DMS153 (cell line): ENCODE measurements around the gene MOCS1.

Source experiments
- DNase-seq: peaks from one replicate; lab custom pipeline; 2025; lab: John Stamatoyannopoulos, UW

MOCS1 gene

DNA sequence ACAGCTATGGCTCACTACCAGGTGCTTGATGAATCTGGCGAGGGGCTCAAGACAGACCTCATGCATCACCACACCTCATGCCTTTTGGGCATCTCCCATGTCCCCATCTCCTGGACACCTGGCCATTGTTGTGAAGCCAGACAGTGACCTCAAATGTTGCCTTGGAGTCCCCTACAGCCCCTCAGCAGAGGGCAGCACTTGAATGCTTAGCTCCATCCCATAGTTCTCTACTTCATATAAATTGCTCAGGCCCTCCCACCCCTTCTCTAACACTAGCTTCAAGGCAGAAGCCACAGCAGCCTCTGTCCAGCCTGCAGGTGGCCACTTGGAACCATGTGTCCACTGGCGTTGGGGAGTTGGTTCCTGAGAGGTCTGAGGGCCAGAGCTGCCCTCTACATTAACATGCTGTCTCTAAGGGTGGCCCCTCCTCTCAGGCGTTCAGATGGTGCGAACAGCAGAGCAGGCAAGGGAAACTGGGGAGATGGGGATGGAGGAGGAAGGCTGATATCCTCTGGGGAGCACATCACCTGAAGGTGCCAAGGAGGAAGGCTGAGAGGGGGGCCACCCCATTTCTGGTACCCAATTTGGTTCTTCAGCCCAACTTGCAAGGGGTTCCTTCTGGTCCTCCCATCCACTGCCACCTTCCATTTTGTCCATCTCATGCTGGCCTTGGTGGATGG lies 31.3 kb downstream of the MOCS1 start:
- DNase-seq: no peak

DNA sequence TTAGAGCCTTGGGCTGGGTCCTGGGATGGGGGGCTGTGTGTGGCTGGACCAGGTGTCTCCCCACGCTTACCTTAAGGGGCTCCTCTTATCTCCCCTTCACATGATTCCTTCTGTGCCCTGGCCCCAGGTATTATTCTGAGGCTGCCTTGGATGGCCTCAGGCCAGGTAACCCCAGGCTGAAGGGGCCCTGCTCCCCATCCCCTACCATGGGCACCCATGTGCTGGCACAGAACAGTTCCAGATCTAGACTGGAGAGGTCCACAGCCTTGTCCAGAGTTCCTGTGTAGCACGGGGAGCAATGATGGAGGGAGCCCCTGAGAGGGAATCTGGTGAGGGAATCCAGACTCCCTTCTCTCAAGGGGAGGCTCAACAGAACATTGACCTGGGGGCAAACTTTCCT lies 32.1 kb downstream of the MOCS1 start:
- no peak for DNase-seq

DNA sequence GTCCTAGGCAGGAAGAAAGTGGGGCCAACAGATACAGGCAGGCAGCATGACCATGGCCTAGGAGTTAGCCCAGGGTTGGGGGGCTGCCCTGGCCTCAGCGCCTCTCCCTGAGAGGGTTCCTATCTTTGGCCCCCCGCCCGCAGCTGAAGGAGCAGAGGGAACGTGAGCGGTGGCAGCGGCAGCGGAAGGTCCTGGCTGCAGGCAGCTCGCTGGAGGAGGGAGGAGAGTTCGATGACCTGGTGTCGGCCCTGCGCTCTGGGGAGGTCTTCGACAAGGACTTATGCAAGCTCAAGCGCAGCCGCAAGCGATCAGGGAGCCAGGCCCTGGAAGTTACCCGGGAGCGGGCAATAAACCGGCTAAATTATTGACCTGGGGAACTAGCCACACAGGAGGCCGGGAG lies 32.6 kb downstream of the MOCS1 start:
- no peak for DNase-seq

DNA sequence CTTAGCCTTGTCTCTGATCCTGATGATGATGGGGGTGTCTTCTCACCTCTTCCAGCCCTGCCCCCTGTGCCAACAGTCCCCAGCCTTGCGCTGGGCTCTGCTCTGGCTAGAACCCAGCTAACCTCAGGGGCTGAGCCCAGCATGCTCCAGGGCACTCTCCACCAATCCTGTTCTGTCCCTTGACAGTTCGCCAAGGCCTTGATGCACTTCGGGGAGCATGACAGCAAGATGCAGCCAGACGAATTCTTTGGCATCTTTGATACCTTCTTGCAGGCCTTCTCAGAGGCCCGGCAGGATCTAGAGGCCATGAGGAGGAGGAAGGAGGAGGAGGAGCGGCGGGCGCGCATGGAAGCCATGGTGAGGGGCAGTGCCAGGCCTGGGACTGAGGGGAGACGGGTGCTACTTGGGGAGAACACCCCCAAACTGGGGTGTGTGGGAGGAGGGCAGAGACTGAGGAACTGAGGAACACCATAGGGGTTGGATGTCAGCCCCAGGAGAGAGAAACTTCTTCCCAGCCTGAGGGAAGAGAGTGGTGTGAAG lies 33.1 kb downstream of the MOCS1 start:
- DNase-seq: no peak

DNA sequence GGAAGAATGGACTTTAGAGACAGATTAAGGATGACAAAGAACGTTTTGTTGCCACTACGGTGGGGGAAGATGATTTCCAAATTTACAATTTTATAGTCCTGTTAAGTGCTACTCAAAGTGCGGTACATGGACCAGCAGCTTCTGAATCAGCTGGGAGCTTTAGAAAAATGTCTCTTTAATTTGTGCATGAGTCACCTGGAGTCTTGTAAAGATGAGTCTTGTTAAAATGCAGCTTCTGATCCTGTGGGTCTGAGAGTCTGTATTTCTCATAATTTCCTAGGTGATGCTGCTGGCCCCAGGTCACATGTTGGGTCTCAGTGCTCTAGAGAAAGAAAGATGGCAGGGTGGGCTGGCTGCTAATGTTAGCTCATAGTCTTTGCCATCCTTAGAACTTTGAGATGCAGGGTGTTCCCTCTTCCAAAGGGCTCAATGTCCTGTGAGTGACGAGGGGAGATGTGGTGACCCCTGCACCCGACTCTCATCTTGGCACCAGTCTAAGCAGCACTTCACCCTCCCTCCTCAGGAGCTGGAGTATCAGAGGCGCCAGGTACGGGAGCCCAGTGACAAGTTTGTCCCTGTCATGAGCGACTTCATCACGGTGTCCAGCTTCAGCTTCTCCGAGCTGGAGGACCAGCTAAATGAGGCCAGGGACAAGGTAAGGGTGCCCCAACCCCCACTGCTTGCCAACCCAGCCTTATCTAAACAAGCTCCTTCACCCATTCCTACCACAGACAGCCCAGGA lies 34.5 kb downstream of the MOCS1 start:
- no peak for DNase-seq

DNA sequence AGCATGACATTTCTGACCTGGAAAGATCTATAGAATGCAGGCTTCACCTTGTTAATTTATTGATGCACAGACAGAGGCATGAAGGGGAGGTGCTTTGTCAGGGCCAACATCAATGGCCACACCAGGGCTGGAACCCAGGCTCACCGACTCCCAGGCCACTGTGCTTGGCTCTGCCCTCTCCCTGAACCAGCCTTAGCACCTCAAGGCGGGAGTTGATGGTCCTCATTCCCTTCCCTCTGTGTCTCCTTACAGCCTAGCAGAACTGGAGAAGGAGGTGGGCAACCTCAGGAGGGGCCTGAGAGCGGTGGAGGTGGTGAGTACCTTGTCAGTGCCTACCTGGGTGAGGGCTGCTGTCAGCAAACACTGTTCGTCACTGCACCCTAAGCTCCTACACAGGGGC lies 35.6 kb downstream of the MOCS1 start:
- DNase-seq: no peak

DNA sequence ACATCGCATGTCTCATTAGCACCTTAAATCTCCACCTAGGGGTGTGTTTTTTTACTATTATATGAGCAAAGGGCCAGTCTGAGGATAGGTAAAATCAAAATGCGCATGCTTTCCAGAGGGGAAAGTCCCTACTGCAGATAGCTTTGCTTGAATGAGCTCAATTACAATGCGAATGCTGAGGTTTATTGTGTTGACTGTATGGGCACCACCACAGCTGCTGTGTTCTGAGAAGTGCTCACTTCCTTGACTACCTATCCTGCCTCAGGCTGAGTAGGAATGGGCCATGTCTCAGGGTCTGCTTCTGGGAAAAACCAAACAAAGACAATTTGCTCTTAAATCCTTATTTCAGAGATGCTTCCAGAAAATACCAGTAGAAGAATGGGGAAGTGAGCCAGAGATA lies 36.6 kb downstream of the MOCS1 start:
- DNase-seq: peak; percentile 80

DNA sequence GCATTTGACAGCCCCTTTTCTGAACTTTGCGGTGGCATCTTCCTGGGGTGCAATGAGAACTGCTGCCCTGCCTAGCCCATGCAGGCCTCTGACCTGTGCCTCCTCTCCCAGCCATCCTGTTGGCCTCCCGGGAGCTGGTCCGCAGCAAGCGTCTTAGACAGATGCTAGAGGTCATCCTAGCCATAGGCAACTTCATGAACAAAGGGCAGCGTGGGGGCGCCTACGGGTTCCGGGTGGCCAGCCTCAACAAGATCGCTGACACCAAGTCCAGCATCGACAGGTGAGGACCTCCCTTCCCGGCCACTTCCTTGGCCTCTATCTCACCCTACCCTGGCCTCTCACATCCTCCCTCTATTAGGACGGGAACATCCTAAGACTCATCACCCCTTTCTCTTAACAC lies 37.6 kb downstream of the MOCS1 start:
- no peak for DNase-seq

DNA sequence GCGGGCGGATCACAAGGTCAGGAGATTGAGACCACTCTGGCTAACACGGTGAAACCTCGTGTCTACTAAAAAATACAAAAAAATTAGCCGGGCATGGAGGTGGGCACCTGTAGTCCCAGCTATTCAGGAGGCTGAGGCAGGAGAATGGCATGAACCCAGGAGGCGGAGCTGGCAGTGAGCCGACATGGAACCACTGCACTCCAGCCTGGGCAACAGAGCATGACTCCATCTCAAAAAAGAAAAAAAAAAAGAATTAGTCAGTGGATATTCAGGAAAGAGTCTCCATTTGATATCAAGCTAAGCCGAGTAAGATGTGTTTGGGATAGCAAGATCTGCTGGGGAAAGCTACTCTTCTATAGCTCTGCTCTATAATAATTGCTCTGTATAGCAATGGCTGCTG lies 41.0 kb downstream of the MOCS1 start:
- DNase-seq: no peak

DNA sequence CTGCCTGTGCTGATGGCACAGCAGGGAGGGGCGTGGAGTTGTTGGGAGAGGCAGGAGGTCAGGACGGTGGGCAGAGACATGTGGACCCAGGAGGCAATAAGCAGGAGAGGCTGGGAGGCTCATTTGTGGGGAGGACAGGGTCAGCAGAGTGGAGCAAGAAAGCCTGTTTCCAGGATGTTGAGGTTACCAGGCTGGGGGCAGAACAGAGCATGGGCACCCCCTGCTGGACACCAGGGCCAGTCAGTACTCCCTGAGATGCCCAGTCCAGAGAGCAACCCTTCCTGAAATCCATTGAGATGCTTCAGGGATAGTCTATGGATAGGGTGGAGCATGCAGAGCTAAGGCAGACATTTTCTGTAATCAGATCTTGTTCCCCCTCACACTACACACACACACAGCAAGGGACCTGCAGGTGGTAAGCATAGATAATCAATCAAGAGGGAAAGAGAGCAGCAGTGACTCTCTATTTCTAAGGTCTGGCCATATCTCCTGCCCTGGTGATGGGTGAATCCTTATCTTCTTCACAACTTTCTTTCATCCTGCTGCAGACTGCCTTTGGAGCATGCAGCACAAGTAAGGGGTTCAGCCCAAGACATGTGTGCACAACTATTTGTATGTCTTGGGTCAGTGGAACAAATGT lies 41.7 kb downstream of the MOCS1 start:
- DNase-seq: peak; percentile 17

DNA sequence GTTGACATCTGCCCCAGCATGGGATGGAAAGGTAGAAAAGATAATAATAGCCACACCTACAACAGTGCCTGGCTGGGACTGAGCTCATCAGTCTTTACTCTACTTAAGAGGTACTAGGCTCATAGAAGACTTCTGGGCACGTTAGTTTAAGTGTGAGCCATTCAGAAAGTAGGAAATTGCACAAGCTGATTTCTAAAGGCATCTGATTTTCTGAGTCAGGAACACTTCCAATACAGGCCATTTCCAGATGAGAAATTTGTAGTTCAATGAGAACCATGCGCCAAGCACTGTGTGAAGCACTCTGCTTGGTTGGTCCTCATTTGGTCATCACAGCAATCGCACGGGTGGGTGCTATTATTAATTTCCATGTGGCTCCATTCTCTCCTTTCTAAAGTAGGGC lies 42.3 kb downstream of the MOCS1 start:
- no peak for DNase-seq

DNA sequence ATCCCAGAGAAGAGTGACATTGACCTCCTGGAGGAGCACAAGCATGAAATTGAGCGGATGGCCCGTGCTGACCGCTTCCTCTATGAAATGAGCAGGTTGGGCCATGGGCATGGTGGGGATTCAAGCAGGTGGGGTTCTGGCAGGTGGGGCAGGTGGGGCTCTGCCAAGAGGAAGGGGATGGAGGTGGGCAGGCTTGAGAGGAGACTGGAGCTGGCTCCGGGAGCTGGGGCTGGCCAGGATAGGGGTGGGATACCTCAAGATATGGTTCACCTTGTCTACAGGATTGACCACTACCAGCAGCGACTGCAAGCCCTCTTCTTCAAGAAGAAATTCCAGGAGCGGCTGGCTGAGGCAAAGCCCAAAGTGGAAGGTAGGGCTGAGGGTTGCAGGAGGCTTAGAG lies 42.9 kb downstream of the MOCS1 start:
- no peak for DNase-seq

DNA sequence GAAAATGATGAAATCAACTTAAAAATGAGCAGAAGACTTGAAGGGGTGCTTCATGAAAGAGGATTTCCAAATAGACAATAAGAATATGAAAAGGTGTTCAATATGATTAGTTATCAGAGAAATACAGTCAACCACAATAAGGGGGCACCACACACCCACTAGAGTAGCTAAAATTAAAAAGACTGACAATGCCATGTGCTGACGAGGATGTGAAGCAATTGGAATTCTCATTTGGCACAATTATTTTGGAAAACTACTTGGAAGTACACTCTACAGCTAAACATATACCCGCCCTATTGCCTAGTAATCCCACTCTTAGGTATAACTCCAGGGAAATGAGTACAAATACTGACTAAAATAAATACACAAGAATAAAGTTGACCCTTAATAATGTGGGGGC lies 45.0 kb downstream of the MOCS1 start:
- DNase-seq: no peak

DNA sequence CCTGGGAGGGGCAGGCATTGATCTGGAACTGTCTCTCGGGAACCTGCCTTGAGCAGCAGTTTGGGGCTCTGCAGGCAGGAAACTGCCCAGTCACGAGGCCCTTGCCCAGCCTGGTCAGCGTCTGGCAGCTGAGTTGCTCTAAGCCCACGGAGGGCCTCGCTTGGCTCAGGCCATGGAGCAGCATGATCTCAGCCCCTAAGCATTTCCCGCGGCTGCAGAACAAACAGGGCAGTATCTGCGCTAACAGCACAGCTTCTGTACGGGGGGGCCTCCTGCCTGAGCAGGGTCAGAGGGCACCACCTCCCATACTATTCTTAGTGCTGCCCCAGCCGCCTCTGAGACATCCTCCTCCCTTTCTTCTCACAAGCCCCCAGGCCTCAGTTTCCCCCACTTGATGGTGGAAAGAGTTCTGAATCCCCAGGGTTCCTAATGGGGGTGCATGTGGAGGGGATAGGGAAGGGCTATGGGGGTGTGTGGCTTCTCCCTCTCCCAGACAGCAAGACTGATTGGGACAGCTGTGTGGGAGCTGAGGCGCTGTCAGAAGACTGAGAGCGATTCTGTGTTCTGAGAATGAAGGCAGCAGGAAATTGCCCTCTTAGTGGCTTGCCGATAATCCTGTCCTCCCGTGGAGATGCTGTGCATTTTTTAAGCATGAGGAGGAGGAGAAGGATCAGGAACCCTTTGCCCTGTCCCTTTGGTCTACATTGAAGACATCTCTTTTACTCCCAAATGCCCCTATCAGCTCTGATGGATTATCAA lies 46.4 kb downstream of the MOCS1 start:
- no peak for DNase-seq

DNA sequence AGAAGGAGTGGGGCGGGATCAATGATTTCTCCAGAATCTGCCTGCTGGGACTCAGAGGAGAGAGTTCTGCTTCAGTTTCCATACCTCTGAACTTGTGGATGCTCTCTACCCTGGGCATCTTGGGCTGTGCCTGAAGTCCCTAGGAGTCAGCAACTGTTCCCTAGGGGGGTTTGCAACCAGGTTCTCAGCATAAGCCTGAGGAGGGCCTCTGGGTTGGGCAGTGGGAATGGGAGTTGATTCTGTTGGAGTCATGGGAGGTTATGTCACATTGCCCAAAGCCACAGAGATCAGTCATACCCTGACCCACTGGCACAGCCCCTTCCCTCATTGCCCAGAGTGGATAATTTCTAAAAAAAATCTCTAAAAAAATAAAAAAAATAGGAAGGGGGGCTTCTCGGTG lies 47.4 kb downstream of the MOCS1 start:
- DNase-seq: no peak

DNA sequence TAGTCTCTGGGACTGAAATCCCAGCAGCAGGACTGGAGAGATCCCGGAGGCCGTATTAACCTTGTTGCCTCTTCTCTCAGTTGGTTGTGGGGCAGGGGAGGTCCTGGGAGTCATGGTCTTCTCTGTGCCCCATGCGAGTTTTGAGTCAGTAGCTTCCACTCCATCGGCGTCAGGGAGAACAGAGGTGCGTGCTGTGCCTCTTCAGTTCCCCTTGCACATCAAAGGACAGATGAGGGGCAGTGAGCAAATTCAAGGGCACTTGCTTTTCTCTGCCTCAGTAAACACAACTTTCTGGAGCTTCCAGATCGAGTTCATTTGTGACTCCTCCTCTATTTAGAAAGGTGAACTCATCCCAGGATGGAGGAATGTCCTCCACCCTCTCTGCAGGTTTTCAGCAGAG lies 48.6 kb downstream of the MOCS1 start:
- no peak for DNase-seq

DNA sequence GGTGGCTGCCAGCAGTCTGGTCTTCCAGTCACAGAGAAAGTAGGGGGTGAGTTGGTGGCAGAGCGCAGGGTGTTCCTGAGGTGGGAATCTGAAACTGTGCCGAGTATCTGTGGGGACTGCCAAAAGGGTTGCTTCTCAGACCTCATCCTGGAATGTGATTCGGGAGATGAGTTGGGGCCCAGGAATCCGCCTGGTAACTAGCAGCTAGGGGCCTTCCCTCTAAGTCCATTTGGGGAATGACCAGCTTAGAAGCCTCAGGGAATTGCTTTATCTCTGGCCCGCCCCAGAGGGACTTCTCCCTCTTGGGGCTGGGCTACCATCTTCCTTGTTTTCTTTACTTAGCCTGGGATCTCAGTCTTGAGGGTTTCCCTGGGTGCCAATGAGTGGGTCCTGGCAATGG lies 49.6 kb downstream of the MOCS1 start:
- no peak for DNase-seq

DNA sequence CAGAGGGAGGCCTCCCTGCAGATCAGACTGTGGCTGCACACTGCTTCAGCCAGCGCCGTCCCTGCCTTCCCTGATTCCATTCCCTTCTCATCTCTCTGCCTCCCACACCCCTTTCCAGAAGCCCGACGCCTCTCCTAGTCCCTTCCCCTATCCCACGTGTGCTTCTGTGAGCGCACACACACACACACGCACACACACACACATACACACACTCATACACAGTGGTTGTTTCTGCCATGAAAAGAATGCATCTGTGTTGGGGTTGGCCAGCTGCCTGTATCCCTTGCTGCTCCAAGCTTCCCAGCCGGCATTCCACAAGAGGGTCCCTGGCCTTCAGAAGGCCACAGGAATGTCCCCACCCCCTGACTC lies 51.7 kb downstream of the MOCS1 start:
- no peak for DNase-seq

DNA sequence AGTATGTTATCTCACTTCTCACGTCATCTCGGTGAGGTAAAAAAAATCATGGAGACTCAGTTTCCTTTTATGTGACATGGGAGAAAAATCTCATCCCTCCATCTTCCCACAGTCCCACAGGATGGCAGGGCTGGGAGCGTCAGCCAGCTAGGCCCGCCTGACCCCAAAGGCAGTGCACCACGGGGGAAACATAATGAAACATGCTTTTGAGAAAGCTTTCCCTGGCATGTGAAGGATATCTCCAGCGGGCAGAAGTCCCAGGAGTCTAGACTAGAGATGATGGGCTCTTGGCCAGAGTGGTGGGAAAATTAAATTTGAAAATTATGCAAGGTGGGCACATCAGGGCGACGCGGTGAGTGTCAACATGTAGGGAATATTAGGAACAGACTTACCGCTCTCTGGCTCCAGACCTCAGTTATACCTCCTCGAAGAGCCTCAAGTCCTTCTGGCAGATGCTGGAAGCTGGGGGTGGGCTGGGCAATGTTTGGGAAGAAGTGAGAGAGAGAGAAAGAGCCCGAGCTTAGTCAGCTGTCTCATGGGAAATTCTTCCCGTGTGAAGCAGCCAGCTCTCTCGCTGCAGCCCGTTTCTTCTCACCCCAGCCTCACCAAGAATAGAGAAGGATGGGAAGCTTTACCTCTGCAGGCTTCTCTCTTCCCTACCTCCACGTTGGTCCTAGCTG lies 52.3 kb downstream of the MOCS1 start:
- no peak for DNase-seq

DNA sequence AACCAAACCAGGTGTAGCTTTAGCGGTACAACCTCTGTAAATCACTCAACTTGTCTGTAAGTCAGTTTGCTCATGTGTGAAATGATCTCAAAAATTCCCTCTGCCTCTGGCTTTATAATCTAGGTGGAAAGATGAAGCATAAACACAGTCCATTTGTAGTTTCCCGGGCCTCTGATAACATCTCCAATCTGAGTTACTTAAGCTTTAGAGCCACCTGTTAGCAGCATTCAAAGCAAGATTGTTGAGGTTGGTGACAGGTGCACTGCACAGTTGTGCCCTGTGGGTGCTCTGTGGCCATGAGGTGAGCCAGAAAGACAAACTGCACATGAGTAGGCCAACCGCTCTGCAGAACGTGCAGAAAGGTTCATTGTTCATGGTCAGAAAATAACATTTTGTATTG lies 53.7 kb downstream of the MOCS1 start:
- DNase-seq: no peak

DNA sequence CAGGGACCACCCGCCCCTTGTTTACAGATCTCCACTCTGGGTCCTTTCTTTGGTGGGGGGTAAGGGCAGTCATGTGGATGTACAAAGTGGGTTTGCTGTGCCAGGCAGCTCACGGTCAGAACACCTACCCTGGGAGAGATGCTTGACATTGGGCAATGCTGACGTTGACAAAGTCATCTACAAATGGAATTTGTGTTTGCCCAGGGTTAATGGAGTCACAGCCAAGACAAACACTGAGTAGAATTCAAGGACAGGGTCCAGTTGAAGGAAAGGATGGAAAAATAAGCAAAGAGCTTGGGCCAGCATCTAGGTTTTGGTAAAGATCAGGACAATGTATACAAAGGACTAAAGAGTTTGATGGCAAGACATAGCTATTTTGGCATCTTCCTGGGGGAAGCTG lies 54.7 kb downstream of the MOCS1 start:
- DNase-seq: no peak

DNA sequence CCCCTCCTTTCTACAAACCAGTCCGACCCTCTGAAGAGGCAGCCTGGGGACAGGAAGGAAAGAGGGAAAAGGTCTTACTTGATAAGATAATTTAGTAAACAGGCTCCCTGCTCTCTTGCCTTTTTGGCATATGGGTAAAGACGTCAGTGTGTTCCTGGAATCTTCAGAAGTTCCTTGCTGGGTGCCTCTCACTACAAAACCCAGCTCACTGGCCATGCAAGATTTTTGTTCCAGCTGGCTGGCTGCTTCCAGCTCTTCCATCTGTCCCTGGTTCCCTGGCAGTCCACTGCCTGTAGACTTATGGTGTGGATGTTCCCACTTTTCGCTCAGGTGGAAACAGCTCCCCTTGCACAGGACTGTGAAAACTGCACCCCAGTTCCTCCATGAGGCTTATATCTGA lies 57.4 kb downstream of the MOCS1 start:
- no peak for DNase-seq
